OCI-LY3 (cell line): ENCODE measurements around the gene BRD4.

Source experiments
- EZH2phosphoT487 ChIP-seq: fragments of 200-600 bp; shearing (Covaris generic); IDR thresholded peaks from 2 replicates; pipeline ENCODE4 v1.6.1; 2018; ENCODE audit warnings: antibody characterized with exemption, mixed run types, low read depth
- TF ChIP-seq, protein P1 (sequence below): fragments of 200-600, 300-600 bp; sonication (generic); IDR thresholded peaks from 2 replicates; pipeline ENCODE4 v1.5.1; 2014; ENCODE audit warnings: antibody characterized with exemption, low read length, low read depth

DNA sequence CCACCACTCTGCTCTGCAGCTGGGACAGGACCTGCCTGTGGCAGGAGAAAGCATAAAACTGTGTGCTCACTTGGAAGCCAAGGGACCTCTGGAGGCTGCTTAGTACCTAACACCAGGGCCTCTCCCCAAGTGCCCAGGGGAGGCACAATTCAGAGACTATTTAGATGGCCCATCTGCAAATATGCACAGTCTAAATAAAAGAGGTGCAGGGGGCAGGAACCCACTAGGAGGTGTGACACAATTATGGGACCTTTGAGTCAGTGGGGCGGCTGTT lies 67.5 kb downstream of the BRD4 start:
- TF ChIP-seq, protein P1, sequence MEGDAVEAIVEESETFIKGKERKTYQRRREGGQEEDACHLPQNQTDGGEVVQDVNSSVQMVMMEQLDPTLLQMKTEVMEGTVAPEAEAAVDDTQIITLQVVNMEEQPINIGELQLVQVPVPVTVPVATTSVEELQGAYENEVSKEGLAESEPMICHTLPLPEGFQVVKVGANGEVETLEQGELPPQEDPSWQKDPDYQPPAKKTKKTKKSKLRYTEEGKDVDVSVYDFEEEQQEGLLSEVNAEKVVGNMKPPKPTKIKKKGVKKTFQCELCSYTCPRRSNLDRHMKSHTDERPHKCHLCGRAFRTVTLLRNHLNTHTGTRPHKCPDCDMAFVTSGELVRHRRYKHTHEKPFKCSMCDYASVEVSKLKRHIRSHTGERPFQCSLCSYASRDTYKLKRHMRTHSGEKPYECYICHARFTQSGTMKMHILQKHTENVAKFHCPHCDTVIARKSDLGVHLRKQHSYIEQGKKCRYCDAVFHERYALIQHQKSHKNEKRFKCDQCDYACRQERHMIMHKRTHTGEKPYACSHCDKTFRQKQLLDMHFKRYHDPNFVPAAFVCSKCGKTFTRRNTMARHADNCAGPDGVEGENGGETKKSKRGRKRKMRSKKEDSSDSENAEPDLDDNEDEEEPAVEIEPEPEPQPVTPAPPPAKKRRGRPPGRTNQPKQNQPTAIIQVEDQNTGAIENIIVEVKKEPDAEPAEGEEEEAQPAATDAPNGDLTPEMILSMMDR = no peak
- TF ChIP-seq EZH2phosphoT487 = no peak
